ENCODE results near the gene ROR2.

DNA sequence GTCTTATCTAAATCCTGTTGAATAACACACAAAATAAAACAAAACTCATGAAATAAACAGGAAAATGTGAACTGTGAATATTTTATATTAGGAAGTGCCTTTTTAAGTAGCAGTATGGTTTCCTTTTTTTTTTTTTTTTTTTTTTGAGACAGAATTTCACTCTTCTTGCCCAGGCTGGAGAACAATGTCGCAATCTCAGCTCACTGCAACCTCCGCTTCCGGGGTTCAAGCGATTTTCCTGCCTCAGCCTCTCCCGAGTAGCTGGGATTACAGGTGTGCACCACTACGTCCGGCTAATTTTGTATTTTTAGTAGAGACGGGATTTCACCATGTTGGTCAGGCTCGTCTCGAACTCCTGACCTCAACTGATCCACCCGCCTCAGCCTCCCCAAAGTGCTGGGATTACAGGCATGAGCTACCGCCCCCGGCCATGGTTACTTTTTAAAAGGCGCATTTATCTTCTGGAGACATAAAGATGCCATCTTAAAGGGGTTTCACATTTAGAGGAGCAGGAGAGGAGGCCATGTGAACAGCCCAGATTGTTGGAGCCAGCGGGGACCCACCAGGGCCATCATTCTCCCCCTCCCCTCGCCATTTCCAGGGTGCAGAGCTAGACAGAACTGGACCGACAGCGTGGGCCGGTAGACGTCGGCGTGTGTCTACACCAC, 64.1 kb downstream of the ROR2 start:
- TF ChIP-seq POLR2A (IDR thresholded peaks at IDR 0.05; ENCODE audit: low read depth, low read length): no peak
- TF ChIP-seq POLR2AphosphoS5 (IDR thresholded peaks at IDR 0.05; ENCODE audit: low read depth, low read length): no peak
- no peak for TF ChIP-seq TAF1 (IDR thresholded peaks at IDR 0.05; ENCODE audit: borderline replicate concordance, low read depth, low read length)

All from GM12892 (cell line).